Osteoblast (primary cell): Measurements from ENCODE around the gene GRAMD1B. TPM values are rescaled to one million over a fixed set of nuclear protein-coding genes. Genes with fewer than 3 reads are reported as not detected.

Source experiments
- DNase-seq: peaks from one replicate; pipeline ENCODE4 v3.0.0; 2011; ENCODE audit warnings: low spot score, mixed read lengths; ENCODE audit not compliant: insufficient read length; ENCODE audit errors: missing footprints
- H2AFZ ChIP-seq: 2 replicates; pipeline ENCODE4 v1.6.0; 2011; ENCODE audit warnings: mild to moderate bottlenecking, low read length
- H3K27ac ChIP-seq: 2 replicates; pipeline ENCODE4 v1.5.1; 2011; ENCODE audit warnings: mild to moderate bottlenecking, low read depth, low read length, moderate library complexity
- H3K27me3 ChIP-seq: 2 replicates; pipeline ENCODE4 v1.6.0; 2012; ENCODE audit warnings: mild to moderate bottlenecking, control low read depth, inconsistent platforms, low read length, moderate library complexity; ENCODE audit not compliant: insufficient read depth
- H3K36me3 ChIP-seq: 2 replicates; pipeline ENCODE4 v1.5.1; 2011; ENCODE audit warnings: mild to moderate bottlenecking, low read length, control low read depth, moderate library complexity; ENCODE audit not compliant: insufficient read depth
- H3K4me1 ChIP-seq: 2 replicates; pipeline ENCODE4 v1.5.1; 2011; ENCODE audit warnings: mild to moderate bottlenecking, low read length, control low read depth, moderate library complexity; ENCODE audit not compliant: insufficient read depth
- H3K4me2 ChIP-seq: 2 replicates; pipeline ENCODE4 v1.6.0; 2011; ENCODE audit warnings: mild to moderate bottlenecking, low read length; ENCODE audit not compliant: insufficient read depth
- H3K4me3 ChIP-seq: fragments of 200-600 bp; sonication (generic); 3 replicates; pipeline ENCODE4 v1.5.1; 2012; ENCODE audit warnings: mild to moderate bottlenecking, low read length, inconsistent platforms; ENCODE audit not compliant: insufficient read depth
- H3K79me2 ChIP-seq: 2 replicates; pipeline ENCODE4 v1.6.0; 2012; ENCODE audit warnings: mild to moderate bottlenecking, low read length, control low read depth, inconsistent platforms; ENCODE audit not compliant: insufficient read depth
- H3K9me3 ChIP-seq: 2 replicates; pipeline ENCODE4 v1.5.1; 2011; ENCODE audit warnings: low read depth, low read length, control low read depth
- H4K20me1 ChIP-seq: 2 replicates; pipeline ENCODE4 v1.6.0; 2012; ENCODE audit warnings: mild to moderate bottlenecking, low read length, control low read depth; ENCODE audit not compliant: insufficient read depth
- total RNA-seq: library from RNA; depleted of rRNA; stranded (reverse); fragments of >200 nt; gene quantifications from 2 replicates; pipeline ENCODE4 v1.2.3, GENCODE V29; 2012
- TF ChIP-seq, protein P1 (sequence below): IDR thresholded peaks from 2 replicates; pipeline ENCODE4 v1.5.1; 2011; ENCODE audit warnings: mild to moderate bottlenecking, low read depth, low read length, moderate library complexity; ENCODE audit errors: extremely low read depth

The GRAMD1B gene
- total RNA-seq, 1 donor, result 15.2 TPM

DNA sequence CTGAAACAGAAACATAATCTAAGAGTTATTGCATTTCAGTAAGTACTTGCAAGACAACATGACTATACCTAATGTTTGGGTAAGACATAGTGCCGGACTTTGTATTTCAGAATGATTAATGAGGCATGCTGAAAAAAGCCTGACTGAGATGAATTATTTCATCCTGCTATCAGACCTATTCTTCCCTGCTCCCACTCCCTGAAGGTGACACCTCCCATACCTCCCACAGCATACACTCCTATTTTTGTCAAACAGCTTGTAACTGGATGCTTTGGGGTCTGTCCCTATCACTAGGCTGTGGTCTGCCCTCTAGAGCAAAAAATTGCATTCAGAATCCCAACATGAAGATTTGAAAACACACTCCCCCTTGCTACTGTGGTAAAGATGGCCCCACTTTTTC is 235.2 kb downstream of the GRAMD1B start:
- no peaks in the 10 kb centered on the region for H3K36me3 ChIP-seq
- H3K4me3 ChIP-seq, result no peak overlapping the region
- no peaks in the 10 kb centered on the region for H4K20me1 ChIP-seq

GRCh38 chr11:123670081-123670480 is 240.0 kb downstream of the GRAMD1B start:
- Histone ChIP-seq H4K20me1 (no peaks in the 10 kb centered on the region), H3K9me3 (no peaks in the 10 kb centered on the region), H3K79me2 (no peaks in the 10 kb centered on the region), H3K4me2 (no peak overlapping the region), H3K27me3 (peaks cover 19% of the 10 kb centered on the region), H3K27ac (no peak overlapping the region), H3K4me1 (no peaks in the 10 kb centered on the region), H3K4me3 (no peak overlapping the region), H2AFZ (no peak overlapping the region), H3K36me3 (no peaks in the 10 kb centered on the region)
- TF ChIP-seq, protein P1, sequence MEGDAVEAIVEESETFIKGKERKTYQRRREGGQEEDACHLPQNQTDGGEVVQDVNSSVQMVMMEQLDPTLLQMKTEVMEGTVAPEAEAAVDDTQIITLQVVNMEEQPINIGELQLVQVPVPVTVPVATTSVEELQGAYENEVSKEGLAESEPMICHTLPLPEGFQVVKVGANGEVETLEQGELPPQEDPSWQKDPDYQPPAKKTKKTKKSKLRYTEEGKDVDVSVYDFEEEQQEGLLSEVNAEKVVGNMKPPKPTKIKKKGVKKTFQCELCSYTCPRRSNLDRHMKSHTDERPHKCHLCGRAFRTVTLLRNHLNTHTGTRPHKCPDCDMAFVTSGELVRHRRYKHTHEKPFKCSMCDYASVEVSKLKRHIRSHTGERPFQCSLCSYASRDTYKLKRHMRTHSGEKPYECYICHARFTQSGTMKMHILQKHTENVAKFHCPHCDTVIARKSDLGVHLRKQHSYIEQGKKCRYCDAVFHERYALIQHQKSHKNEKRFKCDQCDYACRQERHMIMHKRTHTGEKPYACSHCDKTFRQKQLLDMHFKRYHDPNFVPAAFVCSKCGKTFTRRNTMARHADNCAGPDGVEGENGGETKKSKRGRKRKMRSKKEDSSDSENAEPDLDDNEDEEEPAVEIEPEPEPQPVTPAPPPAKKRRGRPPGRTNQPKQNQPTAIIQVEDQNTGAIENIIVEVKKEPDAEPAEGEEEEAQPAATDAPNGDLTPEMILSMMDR, result no peak
- DNase-seq, result no peak

More for the DNA sequence above, 235.2 kb downstream of the GRAMD1B start:
- DNase-seq, result no peak
- no peak overlapping the region for H3K4me2 ChIP-seq
- H3K79me2 ChIP-seq, result no peaks in the 10 kb centered on the region
- TF ChIP-seq, protein P1, result no peak
- no peak overlapping the region for H3K27ac ChIP-seq
- H3K4me1 ChIP-seq, result no peaks in the 10 kb centered on the region
- no peaks in the 10 kb centered on the region for H3K9me3 ChIP-seq
- no peak overlapping the region for H2AFZ ChIP-seq
- H3K27me3 ChIP-seq, result peaks cover 6% of the 10 kb centered on the region

GRCh38 chr11:123671534-123671933 is 241.5 kb downstream of the GRAMD1B start:
- Histone ChIP-seq H3K4me3 (no peak overlapping the region), H3K27me3 (peaks cover 19% of the 10 kb centered on the region), H2AFZ (no peak overlapping the region), H4K20me1 (no peaks in the 10 kb centered on the region), H3K4me2 (no peak overlapping the region), H3K9me3 (no peaks in the 10 kb centered on the region), H3K36me3 (no peaks in the 10 kb centered on the region), H3K27ac (no peak overlapping the region), H3K79me2 (no peaks in the 10 kb centered on the region), H3K4me1 (no peaks in the 10 kb centered on the region)
- TF ChIP-seq, protein P1, result no peak
- no peak for DNase-seq

GRCh38 chr11:123672568-123672967 is 242.5 kb downstream of the GRAMD1B start:
- Histone ChIP-seq H3K4me1 (no peaks in the 10 kb centered on the region), H3K9me3 (no peaks in the 10 kb centered on the region), H3K4me2 (no peak overlapping the region), H2AFZ (no peak overlapping the region), H3K27me3 (peaks cover 22% of the 10 kb centered on the region), H4K20me1 (no peaks in the 10 kb centered on the region), H3K27ac (no peak overlapping the region), H3K79me2 (no peaks in the 10 kb centered on the region), H3K4me3 (no peak overlapping the region), H3K36me3 (no peaks in the 10 kb centered on the region)
- no peak for DNase-seq
- TF ChIP-seq, protein P1, result no peak
